Left colon (tissue), 2 donors: ENCODE measurements around the gene EDAR. TPM values are rescaled to one million over a fixed set of nuclear protein-coding genes. Genes with fewer than 3 reads are reported as not detected.

Source experiments
- ATAC-seq: fragments of 200-7000 bp; cut with Tn5 transposase; one replicate; pipeline ENCODE4 v1.9.1; 2020; ENCODE audit warnings: mild to moderate bottlenecking, moderate library complexity
- DNase-seq, 2 donors: peaks; one replicate each; pipeline ENCODE4 v3.0.0-alpha.2; 2020
- intact Hi-C, 2 donors: fragments of 100-400 bp; cut with DNase I in 1 of 2; cut with micrococcal nuclease in 1 of 2; formaldehyde crosslinking; loops; one replicate each; pipeline versions ENCODE4 v1.11.2 to v1.14.0; 2022; cut with DNase I, micrococcal nuclease
- total RNA-seq, 2 donors: library from RNA; stranded (reverse); fragmentation: NEBNext Ultra II Directional; extraction: Animal tissue kit (Norgen Biotek cat#: 25700); gene quantifications; one replicate each; pipeline ENCODE4 v1.2.1, GENCODE V29; 2021
- donor health status: DM: no; HTN: no; CAD: no.
- donor health status: DM: yes; HTN: yes; CAD: no.

EDAR gene
- total RNA-seq, 2 donors from 2014 or later = 0.43 to 0.61 TPM

DNA sequence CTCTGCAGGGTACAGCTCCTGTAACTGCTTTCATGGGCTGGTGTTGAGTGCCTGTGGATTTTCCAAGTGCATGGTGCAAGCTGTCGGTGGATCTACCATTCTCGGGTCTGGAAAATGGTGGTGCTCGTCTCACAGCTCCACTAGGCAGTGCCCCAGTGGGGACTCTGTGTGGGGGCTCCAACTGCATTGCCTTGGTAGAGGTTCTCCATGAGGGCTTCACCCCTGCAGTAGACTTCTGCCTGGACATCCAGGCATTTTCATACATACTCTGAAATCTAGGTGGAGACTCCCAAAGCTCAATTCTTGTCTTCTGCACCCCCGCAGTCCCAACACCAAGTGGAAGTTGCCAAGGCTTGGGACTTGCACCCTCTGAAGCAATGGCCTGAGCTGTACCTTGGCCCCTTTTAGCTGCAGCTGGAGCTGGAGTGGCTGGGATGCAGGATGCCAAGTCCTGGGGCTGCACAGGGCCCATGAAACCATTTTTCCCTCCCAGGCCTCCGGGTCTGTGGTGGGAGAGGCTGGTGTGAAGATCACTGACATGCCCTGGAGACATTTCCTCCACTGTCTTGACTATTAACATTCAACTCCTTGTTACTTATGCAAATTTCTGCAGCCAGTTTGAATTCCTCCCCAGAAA is 41.6 kb downstream of the EDAR start:
- ATAC-seq (no peak), DNase-seq (no peak)
- intact Hi-C loops = no loop called here

DNA sequence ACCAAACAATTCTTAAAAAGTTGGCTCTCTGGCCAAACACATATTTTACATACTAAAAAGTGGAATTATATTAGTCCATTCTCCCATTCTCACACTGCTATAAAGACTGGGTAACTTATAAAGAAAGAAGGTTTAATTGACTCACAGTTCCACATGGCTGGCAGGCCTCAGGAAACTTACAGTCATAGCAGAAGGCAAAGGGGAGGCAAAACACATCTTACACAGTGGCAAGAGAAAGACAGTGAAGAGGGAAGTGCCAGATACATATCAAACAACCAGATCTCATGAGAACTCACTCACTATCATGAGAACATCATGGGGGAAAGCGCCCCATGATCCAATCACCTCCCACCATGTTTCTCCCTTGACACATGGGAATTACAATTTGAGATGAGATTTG is 42.6 kb downstream of the EDAR start:
- DNase-seq (no peak), ATAC-seq (no peak)
- intact Hi-C loops = no loop called here

DNA sequence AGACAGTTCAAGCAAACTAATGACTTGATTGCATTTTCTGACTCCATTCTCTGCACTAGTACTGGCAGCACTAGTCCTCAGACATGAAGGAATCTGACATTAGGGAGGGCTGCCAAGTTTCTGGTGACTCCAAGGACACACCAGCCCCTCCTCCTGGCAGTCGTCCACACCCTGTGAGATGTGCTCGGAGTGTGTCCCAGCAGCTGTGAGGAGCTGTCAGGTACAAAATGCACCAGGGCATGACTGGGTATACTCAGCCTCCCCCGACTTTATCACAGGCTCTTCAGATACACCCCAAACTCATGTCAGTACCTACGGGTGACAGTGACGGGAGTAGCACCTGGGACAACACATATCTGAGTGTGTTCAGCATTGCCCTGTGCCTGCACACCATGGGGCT is 43.1 kb downstream of the EDAR start:
- DNase-seq = no peak
- peak; percentile 48 for ATAC-seq
- intact Hi-C loops = no loop called here

DNA sequence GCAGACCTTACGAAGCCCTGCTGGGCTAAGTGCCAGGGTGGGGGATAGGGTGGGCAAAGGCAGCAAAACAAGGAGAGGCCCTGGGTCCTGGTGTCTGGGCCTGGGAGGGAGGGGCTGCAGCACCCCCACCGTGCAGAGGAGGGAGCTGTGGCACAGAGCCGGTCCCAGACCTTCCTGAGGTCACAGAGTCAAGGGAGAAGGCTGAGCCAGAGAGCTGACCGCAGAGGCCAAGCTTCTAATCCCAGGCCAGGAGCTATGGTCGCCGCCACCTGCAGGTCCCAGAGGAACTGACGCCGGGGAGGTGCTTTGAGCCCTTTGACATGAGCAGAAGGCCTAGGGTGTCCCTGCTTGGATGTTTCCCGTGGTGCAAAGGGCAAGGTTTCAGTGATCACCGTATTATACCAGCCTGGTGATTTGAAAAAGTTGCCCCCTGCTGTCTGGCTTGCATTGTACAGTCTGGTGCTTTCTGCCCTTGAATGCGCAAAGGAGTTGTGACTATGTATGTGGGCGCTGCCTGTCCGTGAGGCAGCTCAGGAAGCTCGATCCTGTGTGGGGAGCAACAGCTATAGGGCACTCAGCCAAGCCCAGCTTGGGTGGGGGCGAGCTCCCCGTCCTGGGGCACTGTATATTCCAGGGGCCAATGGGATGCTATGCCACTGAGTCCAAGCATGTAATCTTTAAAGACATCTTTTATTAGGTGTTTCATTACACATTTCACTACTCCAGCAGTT is 44.3 kb downstream of the EDAR start:
- intact Hi-C loops = no loop called here
- ATAC-seq = no peak
- no peak for DNase-seq

DNA sequence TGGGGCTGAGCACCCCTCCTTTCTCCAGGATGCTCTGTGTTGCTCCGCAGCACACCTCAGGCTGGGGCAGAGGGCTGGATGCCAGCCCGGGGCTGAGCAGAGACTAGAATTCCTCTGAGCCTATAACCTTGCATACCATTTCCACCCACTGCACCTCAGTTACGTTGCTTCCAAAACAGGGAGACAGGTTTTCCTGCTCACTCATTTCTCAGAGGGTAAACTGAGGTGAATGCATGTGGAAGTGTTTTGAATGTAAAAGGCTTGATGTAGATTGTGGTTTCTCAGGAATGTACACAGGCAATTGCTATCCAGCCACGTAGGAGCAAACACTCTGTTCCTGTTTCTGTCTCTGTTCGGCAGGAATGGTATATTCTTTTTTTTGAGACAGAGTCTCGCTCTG is 45.3 kb downstream of the EDAR start:
- ATAC-seq (no peak), DNase-seq (no peak)
- intact Hi-C loops = no loop called here

DNA sequence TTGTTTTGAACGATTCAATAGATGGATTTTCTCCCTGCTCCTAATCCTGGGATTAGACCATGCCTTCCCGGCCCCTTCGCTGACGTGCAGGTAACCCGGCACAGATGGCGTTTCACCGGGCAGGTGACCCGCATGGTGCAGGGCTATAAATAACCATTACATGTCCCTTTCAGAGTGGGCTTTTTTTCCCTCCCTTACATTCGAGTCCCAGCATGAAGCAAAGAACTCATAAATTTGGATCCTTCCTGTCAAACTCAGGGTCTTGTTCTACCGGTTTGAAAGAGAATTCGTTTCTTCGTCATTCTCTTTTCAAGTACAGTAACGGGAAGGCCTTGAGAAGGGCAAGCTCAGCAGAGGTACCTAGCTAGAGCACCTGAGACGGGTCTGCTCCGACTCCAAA is 46.1 kb downstream of the EDAR start:
- no peak for ATAC-seq
- intact Hi-C loops = no loop called here
- no peak for DNase-seq

DNA sequence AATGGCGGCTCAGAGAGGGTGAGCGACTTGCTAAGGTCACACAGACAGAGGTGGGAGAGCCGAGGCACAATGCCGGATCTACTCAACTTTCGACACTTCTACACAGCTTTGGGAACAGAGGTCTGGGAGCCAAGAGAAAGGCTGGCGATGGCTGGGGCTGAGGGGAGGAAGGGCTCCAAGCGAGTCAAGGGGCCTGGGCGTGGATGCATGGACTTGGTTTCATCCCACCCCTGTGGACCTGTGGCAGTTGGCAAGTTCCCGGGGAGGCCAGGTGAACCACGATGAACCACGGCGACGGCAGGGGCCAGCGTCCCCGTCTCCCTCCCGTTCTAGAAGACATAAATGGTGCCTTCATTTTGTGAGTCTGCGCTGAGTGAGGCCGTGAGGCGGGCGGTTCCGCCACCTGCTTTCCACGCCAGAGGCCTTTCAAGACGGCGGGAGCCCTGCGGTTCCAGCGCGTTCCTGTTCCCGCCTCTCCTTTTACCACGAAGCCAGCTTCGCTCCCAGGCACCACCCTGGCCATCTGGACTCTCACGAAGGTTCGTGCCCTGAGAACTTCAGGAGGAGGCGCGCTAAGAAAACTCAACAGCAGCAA is 46.7 kb downstream of the EDAR start:
- intact Hi-C loops = no loop called here
- DNase-seq (no peak), ATAC-seq (no peak)

DNA sequence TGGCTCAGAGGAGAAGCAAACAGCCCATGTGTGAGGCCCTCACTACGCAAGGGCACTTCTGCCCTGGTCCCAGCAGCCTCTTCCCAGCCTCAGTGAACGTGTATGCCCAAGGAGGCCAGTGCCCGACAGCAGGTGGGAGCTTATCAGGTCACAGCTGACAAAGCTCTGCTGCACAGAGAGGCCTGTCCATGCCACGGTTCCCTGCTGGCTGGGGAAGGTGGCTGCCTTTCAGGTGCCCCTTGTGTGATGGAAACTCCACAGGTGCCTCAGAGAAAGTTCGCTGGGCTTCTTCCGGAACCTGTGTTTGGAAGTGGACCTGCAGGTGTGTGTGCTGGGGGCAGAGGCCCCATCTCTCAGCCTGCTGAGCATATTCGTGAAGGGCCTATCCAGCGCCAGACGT is 47.3 kb downstream of the EDAR start:
- ATAC-seq (no peak), DNase-seq (no peak)
- intact Hi-C loops = no loop called here

DNA sequence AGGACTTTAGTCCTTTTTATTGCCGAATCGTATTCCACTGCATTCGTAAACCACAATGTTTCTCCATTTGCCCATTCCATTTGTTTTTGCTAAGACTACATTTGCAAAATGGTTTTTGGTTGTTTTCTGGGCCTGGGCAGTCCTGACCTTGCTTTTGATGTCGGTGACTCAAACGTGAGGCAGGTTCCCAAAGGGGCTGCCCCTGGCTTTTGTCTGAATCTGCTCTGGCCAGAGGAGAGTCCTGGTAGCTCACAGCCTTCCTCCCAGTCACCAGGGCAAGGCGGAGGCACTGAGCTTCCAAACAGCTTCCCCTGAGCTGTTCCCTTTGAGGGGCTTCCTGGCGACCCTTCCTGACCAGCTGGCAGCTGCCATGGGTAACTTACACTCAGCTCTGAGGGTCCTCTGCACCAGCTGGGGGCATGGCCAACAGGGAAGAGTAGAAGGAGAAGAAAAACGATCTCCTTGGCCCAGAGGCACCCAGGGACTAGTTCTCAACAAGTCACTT is 47.8 kb downstream of the EDAR start:
- DNase-seq = no peak
- ATAC-seq = no peak
- intact Hi-C loops = no loop called here

DNA sequence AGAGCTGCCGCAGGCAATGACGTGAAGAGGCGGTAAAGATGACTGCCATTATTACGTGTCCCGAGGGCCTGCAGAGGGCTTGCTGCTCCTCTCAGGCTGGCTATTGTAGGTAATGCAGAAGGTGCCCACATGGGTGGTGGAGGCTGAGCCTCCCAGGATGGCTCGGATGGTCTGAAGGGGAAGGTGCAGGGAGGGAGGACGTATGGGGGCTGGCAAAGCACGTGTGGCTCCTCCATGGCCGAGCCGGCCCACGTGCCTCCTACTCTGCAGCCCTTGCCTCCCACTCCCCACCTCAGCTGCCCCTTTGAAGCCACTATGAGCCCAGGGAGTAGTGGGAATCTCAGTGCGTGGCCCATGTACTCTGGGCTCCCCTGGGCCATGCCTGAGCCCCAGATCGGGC is 48.9 kb downstream of the EDAR start:
- no peak for ATAC-seq
- DNase-seq = no peak
- intact Hi-C loops = no loop called here

DNA sequence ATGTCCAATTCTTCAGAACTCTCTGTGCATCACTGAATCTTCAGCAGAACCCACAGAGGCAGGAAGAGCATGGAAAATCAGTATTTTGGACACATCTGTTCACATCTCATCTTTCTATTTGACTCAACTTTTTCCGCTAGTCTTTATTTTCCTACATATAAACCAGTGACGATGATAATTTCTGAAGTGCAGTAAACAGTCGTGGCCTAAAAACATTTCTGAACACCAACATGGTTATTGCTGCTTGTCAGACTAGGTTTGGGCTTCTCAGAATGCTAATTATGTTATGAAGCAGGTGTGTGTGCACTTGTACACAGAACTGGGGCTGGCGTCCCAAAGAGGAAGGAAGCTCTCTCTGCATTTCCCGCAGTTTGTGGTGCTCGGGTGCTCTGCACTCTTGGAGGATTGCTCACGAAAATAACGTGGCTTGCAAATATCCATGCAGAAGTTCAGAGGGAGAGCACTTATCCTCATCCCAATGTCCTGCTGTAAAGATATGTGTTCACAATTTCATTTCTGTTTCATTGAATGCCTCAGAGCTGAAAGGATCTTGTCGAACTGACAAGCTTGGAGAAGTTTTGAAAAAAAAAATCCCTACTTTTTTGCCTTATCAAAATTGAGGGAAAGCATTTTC is 50.8 kb downstream of the EDAR start:
- no peak for ATAC-seq
- intact Hi-C loops = no loop called here
- DNase-seq = no peak

DNA sequence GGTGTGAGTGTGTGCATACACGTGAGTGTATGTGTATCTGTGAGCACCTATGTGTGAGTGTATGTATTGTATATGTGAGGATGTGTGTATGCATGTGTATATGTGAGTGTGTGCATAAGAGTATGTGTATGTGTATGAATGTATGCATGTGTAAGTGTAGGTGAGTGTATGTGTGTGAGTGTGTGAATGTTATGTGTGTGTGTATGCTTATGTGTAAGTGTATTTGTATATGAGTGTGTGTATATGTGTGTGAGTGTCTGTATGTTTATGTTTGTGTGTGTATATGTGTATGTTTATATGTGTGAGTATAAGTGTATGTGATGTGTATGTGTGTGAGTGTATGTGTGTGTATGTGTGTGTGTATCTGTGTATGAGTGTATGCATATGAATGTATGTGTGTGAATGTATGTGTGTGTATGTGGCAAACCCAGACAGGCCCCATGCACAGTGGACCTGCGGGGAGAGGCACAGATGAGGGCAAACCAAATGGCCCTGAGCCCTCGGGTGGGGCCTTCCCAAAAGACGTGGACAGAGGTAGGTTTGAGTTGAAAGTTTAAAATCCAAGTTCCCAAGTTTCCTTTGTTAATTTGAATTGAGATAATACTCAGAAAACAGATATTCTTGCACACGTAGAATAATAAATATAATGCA is 51.5 kb downstream of the EDAR start:
- DNase-seq = no peak
- intact Hi-C loops = no loop called here
- ATAC-seq = no peak

DNA sequence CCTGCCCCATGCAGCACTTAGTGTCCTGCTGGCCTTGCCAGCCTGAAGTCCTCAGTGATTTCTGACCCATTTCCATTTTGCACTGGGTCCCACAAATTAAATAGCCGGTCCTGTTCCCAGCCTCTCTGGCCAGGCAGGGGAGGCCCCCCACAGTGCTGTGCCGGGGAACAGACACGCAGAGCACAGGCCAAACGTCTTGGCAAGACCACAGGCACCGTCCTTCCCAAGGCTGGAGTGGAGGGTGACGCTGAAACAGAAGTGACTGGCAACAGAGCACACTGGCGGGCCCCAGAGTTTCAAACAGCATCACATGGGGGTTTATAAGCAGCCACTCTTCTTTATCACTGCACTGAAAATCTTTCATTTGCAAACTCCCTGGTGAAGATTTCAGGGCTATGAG is 52.2 kb downstream of the EDAR start:
- DNase-seq = no peak
- no peak for ATAC-seq

DNA sequence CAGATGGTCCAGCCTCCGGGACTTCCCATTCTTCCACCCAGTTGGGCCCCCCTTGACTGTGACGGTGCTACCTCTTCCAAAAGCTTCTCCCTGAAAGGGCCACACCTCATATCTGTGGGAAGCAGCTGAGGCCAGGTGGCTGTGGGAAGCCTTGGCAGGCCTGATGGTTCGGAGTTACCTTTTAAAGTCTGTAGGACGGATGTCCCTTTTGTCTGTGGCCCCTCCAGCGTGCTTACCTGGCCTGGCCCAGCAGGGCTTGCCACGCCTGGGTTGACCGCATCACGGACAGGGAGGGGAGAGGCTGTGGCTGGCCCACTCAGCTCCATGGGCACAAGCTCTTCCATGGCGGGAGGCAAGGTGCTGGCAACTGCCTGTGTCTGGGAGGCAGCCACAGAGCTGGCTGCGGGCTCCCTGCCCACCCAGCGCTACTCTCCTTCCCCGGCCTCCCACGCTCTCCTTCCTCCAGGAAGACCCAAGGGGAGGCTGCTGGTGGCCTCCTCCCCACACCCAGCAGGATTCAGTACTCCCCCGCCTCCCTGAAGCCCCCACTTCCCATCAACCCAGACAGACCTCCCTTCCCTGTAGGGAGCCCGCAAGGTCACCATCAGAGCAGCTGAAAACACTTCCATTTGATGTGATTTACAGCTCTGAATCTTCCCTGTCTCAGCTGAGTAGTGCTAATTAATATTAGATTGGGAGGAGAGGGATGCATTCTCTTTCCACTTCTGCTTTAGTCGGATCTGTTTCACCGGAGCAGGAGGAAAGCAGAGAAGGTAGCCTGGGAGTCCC is 52.8 kb downstream of the EDAR start:
- no peak for DNase-seq
- no peak for ATAC-seq
- intact Hi-C loops = no loop called here

More for the DNA sequence above, 52.2 kb downstream of the EDAR start:
- intact Hi-C loops = no loop called here

DNA sequence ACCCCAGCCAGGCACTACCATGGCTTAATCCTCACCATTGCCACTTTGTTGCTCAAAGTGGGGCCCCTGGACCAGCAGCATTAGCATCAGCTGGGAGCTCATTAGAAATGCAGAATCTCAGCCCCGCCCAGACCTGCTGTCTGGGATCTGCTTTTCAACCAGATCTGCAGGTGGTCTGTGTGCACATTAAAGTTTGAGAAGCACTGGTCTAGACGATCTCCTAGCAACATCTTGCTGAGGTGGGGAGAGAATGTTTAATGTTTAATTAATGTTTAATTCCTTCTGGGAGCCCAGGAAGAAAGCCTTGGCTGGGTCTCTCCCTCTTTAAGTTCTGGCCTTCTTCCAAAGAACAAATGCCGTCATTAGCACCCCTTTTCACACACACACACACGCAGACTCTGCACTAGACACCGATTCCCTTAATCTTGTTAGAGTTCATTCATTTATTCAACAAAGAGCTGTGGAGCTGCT is 53.7 kb downstream of the EDAR start:
- ATAC-seq = no peak
- no peak for DNase-seq
- intact Hi-C loops = no loop called here

DNA sequence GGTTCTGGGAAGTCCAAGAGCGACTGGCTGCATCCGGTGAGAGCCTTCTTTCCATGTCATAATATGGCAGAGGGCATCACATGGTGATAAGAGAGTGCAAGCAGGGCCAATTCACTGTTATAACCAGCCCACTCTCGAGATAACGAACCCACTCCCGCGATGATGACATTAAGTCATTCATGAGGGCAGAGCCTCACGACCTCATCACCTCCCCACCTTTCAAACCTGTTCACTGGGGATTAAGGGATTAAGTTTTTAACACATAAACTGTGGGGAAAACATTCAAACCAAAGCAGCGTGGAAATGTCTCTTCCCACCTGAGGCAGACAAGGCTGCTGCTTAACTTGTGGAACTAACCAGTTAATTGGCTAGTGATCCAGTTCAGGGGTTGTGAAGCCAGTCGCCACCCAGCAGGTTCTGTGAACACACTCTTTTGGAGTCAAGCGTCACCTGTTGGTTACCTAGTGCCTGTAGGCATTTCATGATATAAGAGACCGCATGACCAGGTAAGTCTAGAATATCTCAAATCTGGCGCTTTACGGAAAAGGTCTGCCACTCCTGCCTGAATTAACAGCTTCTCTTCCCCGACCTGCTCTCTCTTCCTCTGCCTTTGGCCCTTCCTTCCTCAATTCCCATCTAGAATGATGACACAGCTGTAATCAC is 54.3 kb downstream of the EDAR start:
- intact Hi-C loops = no loop called here
- DNase-seq = no peak
- no peak for ATAC-seq

DNA sequence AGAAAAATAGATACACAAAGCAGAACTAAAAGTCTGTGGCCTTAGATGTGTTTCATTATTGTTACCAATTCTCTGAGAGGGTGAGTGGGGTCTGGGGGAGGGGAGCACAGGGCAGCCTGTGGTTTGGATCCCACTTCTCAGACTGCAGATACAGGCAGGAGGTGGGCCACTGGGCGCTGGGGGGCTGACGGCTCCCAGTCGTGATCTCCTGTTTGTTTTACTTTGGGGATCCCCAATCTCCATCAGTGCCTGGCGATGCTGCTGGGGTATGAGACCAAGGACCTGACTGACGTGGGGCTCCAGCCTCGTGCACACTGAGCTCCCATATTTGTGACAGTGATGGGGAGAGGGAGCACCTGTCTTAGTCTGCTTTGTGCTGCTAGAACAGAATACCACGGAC is 54.9 kb downstream of the EDAR start:
- no peak for ATAC-seq
- no peak for DNase-seq

DNA sequence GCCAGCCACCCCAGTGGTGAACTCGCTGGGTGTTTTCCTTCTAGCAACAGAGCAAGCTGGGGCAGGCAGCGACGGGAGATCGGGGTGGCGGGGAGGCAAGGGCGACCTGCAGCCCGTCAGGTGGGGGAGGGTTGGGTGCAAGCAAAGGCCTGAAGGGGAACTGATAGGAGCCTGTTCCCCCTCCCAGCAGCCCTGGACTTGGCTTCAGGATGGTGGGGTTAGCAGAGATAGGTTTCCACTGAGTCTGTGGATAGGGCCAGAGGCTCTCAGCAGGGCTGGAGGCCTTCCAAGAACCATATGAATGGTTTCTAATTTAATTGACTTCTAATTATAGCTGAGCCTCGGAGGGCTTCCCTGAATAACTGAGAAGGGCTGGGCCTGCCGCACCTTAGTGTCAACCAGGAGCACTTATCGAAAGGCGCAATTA is 55.3 kb downstream of the EDAR start:
- intact Hi-C loops = no loop called here
- ATAC-seq (peak; percentile 86), DNase-seq (peak; percentile 58 to 60)

More for the DNA sequence above, 54.9 kb downstream of the EDAR start:
- intact Hi-C loops = no loop called here
